HEK293 (cell line): Measurements from ENCODE around the gene KRT4.

Experiments
- CTCF ChIA-PET: fragments of 350-600 bp; formaldehyde crosslinking; extraction: SDS; loops from one replicate; lab custom pipeline; 2021; ENCODE audit warnings: antibody characterized with exemption; lab: Yijun Ruan, JAX
- POLR2A ChIA-PET: fragments of 300-600 bp; formaldehyde crosslinking; extraction: SDS; loops from one replicate; lab custom pipeline; 2020; ENCODE audit warnings: antibody characterized with exemption, inconsistent platforms; lab: Yijun Ruan, JAX
- H3K27ac ChIP-seq: fragments of 200-500 bp; sonication (Bioruptor generic); 2 replicates; pipeline ENCODE4 v1.5.1; 2014; ENCODE audit warnings: low read depth, low read length, control low read depth, inconsistent platforms; ENCODE audit errors: extremely low read depth
- H3K36me3 ChIP-seq, 2 experiments: fragments of 200-500 bp in 1 of 2; sonication (Bioruptor generic) in 1 of 2; 1 replicate in 1 of 2; 2 replicates in 1 of 2; pipeline ENCODE4 v1.5.1; 2014 to 2017; ENCODE audit warnings: inconsistent platforms in 2 of 2, low read length in 2 of 2; ENCODE audit not compliant: control insufficient read depth in 2 of 2, insufficient read depth in 1 of 2
- H3K4me1 ChIP-seq: fragments of 200-500 bp; sonication (Bioruptor generic); 2 replicates; pipeline ENCODE4 v1.5.1; 2014; ENCODE audit warnings: mild to moderate bottlenecking, low read length, inconsistent platforms; ENCODE audit not compliant: control insufficient read depth, insufficient read depth
- H3K4me3 ChIP-seq: 2 replicates; pipeline ENCODE4 v1.5.1; 2011; ENCODE audit warnings: low read depth, mild to moderate bottlenecking, control low read depth, low read length, moderate library complexity
- H3K9me3 ChIP-seq: fragments of 200-500 bp; sonication (Bioruptor generic); 2 replicates; pipeline ENCODE4 v1.5.1; 2014; ENCODE audit warnings: low read depth, low read length, inconsistent platforms; ENCODE audit not compliant: control insufficient read depth, insufficient read depth
- FEZF1 ChIP-seq: fragments of 450-650 bp; formaldehyde crosslinking; IDR thresholded peaks from 2 replicates; pipeline ENCODE4 v1.5.1; 2016; ENCODE audit warnings: missing biosample characterization, missing genetic modification characterization
- HOXA7 ChIP-seq: sonication (generic); formaldehyde crosslinking; IDR thresholded peaks from 2 replicates; pipeline ENCODE4 v1.8.1; 2022; ENCODE audit warnings: missing genetic modification reagents, borderline replicate concordance
- KLF1 ChIP-seq: fragments of 450-650 bp; formaldehyde crosslinking; IDR thresholded peaks from 2 replicates; pipeline ENCODE4 v1.5.1; 2016; ENCODE audit warnings: missing biosample characterization, missing genetic modification characterization
- SP3 ChIP-seq: fragments of 450-650 bp; formaldehyde crosslinking; IDR thresholded peaks from 2 replicates; pipeline ENCODE4 v1.5.1; 2016; ENCODE audit warnings: missing biosample characterization, missing genetic modification characterization
- WT1 ChIP-seq: fragments of 450-650 bp; formaldehyde crosslinking; IDR thresholded peaks from 2 replicates; pipeline ENCODE4 v1.5.1; 2016; ENCODE audit warnings: missing biosample characterization, missing genetic modification characterization
- ZBTB21 ChIP-seq: fragments of 450-650 bp; formaldehyde crosslinking; IDR thresholded peaks from 2 replicates; pipeline ENCODE4 v1.5.1; 2017; ENCODE audit warnings: missing biosample characterization, missing genetic modification characterization
- ZNF19 ChIP-seq: fragments of 450-650 bp; formaldehyde crosslinking; IDR thresholded peaks from 2 replicates; pipeline ENCODE4; 2016; ENCODE audit warnings: missing biosample characterization, missing genetic modification characterization, low read depth
- ZNF211 ChIP-seq: fragments of 450-650 bp; formaldehyde crosslinking; IDR thresholded peaks from 2 replicates; pipeline ENCODE4 v1.5.1; 2016; ENCODE audit warnings: low read depth, missing biosample characterization, missing genetic modification characterization
- ZNF24 ChIP-seq: fragments of 450-650 bp; formaldehyde crosslinking; IDR thresholded peaks from 2 replicates; pipeline ENCODE4 v1.5.1; 2016; ENCODE audit warnings: missing biosample characterization, missing genetic modification characterization
- ZNF37A ChIP-seq: fragments of 450-650 bp; IDR thresholded peaks from 2 replicates; pipeline ENCODE4 v1.5.1; 2018; ENCODE audit warnings: missing biosample characterization, missing genetic modification characterization
- ZNF404 ChIP-seq: fragments of 450-650 bp; formaldehyde crosslinking; IDR thresholded peaks from 2 replicates; pipeline ENCODE4 v1.5.1; 2017; ENCODE audit warnings: missing biosample characterization, missing genetic modification characterization
- ZNF433 ChIP-seq: fragments of 450-650 bp; formaldehyde crosslinking; IDR thresholded peaks from 2 replicates; pipeline ENCODE4 v1.5.1; 2016; ENCODE audit warnings: missing biosample characterization, missing genetic modification characterization, low read depth
- TF ChIP-seq, protein P1 (sequence below): fragments of 450-650 bp; formaldehyde crosslinking; IDR thresholded peaks from 2 replicates; pipeline ENCODE4 v1.5.1; 2016; ENCODE audit warnings: missing biosample characterization, missing genetic modification characterization, borderline replicate concordance
- TF ChIP-seq, protein P2 (sequence below): fragments of 450-650 bp; formaldehyde crosslinking; IDR thresholded peaks from 2 replicates; pipeline ENCODE4 v1.5.1; 2017; ENCODE audit warnings: missing biosample characterization, mild to moderate bottlenecking, missing genetic modification characterization, moderate library complexity
- TF ChIP-seq, protein P3 (sequence below): fragments of 450-650 bp; formaldehyde crosslinking; IDR thresholded peaks from 2 replicates; pipeline ENCODE4 v1.5.1; 2016; ENCODE audit warnings: missing biosample characterization, missing genetic modification characterization
- TF ChIP-seq, protein P4 (sequence below): fragments of 450-650 bp; formaldehyde crosslinking; IDR thresholded peaks from 2 replicates; pipeline ENCODE4 v1.5.1; 2016; ENCODE audit warnings: missing biosample characterization, missing genetic modification characterization
- TF ChIP-seq, protein P5 (sequence below): fragments of 450-650 bp; formaldehyde crosslinking; IDR thresholded peaks from 2 replicates; pipeline ENCODE4 v1.5.1; 2016; ENCODE audit warnings: missing biosample characterization, missing genetic modification characterization, low read depth

Gene KRT4

DNA sequence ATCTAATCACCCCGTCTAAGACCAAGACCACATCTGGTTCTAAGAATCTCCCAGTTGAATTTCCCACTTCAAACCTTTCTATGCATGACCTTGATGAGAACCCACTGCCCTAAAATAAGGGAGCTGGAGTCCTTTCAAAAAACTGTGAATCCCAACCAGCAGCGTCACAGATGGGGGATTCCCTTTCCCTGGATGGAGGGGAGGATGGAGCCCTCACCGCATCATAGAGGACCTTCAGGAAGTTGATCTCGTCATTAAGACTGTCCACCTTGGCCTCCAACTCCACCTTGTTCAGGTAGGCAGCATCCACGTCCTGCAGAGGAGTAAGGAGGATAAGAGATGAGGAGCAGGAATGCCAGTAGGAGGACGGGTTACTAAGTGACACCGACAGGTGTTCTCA, 4.8 kb downstream of the KRT4 start (continued):
- TF ChIP-seq, protein P1, sequence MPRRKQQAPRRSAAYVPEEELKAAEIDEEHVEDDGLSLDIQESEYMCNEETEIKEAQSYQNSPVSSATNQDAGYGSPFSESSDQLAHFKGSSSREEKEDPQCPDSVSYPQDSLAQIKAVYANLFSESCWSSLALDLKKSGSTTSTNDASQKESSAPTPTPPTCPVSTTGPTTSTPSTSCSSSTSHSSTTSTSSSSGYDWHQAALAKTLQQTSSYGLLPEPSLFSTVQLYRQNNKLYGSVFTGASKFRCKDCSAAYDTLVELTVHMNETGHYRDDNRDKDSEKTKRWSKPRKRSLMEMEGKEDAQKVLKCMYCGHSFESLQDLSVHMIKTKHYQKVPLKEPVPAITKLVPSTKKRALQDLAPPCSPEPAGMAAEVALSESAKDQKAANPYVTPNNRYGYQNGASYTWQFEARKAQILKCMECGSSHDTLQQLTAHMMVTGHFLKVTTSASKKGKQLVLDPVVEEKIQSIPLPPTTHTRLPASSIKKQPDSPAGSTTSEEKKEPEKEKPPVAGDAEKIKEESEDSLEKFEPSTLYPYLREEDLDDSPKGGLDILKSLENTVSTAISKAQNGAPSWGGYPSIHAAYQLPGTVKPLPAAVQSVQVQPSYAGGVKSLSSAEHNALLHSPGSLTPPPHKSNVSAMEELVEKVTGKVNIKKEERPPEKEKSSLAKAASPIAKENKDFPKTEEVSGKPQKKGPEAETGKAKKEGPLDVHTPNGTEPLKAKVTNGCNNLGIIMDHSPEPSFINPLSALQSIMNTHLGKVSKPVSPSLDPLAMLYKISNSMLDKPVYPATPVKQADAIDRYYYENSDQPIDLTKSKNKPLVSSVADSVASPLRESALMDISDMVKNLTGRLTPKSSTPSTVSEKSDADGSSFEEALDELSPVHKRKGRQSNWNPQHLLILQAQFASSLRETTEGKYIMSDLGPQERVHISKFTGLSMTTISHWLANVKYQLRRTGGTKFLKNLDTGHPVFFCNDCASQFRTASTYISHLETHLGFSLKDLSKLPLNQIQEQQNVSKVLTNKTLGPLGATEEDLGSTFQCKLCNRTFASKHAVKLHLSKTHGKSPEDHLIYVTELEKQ (tag by site-specific recombination), result no peak
- TF ChIP-seq, protein P2, sequence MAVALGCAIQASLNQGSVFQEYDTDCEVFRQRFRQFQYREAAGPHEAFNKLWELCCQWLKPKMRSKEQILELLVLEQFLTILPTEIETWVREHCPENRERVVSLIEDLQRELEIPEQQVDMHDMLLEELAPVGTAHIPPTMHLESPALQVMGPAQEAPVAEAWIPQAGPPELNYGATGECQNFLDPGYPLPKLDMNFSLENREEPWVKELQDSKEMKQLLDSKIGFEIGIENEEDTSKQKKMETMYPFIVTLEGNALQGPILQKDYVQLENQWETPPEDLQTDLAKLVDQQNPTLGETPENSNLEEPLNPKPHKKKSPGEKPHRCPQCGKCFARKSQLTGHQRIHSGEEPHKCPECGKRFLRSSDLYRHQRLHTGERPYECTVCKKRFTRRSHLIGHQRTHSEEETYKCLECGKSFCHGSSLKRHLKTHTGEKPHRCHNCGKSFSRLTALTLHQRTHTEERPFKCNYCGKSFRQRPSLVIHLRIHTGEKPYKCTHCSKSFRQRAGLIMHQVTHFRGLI (tag by site-specific recombination), result no peak
- TF ChIP-seq FEZF1 (no peak), ZNF404 (no peak), ZNF19 (tag by site-specific recombination) (no peak)
- TF ChIP-seq, protein P3, sequence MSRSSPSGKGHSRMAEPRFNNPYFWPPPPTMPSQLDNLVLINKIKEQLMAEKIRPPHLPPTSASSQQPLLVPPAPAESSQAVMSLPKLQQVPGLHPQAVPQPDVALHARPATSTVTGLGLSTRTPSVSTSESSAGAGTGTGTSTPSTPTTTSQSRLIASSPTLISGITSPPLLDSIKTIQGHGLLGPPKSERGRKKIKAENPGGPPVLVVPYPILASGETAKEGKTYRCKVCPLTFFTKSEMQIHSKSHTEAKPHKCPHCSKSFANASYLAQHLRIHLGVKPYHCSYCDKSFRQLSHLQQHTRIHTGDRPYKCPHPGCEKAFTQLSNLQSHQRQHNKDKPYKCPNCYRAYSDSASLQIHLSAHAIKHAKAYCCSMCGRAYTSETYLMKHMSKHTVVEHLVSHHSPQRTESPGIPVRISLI (tag by site-specific recombination), result no peak

DNA sequence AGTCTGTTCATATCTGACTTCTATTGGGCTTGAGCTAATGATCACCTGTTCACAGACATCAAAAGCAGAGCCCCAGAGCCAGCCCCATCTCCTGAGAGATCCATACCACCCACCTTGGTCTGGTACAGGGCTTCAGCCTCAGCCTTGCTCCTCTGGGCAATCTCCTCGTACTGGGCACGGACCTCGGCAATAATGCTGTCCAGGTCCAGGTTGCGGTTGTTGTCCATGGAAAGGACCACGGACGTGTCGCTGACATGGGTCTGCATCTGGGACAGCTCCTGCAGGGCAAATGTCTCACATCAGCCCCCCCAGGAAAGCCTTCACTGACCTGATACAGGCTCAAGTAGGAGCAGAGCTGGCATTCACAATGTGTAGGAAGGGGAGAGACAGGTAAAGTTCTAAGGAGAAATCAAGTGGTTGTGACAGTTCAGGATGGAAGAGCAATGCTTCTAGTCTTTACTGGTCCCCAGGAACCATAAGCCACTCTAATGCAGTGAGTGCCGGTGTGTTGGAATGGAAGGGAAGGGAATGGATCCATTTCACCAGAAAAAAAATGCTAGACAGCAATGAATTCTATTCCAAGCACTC, 5.2 kb downstream of the KRT4 start:
- Histone ChIP-seq H3K9me3 (no peaks in the 10 kb centered on the region), H3K4me3 (no peak overlapping the region), H3K36me3 (no peaks in the 10 kb centered on the region), H3K27ac (no peak overlapping the region), H3K4me1 (no peaks in the 10 kb centered on the region; the same call in 1 of the 2 replicates)
- POLR2A ChIA-PET, result no interaction called here
- CTCF ChIA-PET, result interaction anchor here (0.7 to 1.5 kb wide), 2 partner anchors 30 to 71 kb away, joined by 4 to 6 read pairs; no protein-coding TSS in a partner anchor
- TF ChIP-seq ZBTB21 (tag by site-specific recombination), result no peak
- TF ChIP-seq KLF1 (tag by site-specific recombination), result no peak
- no peak for TF ChIP-seq SP3 (tag by site-specific recombination)
- no peak for TF ChIP-seq WT1 (tag by site-specific recombination)
- TF ChIP-seq, protein P4, sequence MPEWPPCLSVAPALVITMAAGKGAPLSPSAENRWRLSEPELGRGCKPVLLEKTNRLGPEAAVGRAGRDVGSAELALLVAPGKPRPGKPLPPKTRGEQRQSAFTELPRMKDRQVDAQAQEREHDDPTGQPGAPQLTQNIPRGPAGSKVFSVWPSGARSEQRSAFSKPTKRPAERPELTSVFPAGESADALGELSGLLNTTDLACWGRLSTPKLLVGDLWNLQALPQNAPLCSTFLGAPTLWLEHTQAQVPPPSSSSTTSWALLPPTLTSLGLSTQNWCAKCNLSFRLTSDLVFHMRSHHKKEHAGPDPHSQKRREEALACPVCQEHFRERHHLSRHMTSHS (tag by site-specific recombination), result no peak
- TF ChIP-seq, protein P5, sequence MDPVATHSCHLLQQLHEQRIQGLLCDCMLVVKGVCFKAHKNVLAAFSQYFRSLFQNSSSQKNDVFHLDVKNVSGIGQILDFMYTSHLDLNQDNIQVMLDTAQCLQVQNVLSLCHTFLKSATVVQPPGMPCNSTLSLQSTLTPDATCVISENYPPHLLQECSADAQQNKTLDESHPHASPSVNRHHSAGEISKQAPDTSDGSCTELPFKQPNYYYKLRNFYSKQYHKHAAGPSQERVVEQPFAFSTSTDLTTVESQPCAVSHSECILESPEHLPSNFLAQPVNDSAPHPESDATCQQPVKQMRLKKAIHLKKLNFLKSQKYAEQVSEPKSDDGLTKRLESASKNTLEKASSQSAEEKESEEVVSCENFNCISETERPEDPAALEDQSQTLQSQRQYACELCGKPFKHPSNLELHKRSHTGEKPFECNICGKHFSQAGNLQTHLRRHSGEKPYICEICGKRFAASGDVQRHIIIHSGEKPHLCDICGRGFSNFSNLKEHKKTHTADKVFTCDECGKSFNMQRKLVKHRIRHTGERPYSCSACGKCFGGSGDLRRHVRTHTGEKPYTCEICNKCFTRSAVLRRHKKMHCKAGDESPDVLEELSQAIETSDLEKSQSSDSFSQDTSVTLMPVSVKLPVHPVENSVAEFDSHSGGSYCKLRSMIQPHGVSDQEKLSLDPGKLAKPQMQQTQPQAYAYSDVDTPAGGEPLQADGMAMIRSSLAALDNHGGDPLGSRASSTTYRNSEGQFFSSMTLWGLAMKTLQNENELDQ, result no peak
- no peak for TF ChIP-seq HOXA7 (CRISPR knock-in tag)
- TF ChIP-seq ZNF24 (tag by site-specific recombination), result no peak
- TF ChIP-seq ZNF433 (tag by site-specific recombination), result no peak
- TF ChIP-seq, protein P2 (tag by site-specific recombination), result no peak
- no peak for TF ChIP-seq ZNF211 (tag by site-specific recombination)
- TF ChIP-seq ZNF37A, result no peak
